SK-N-MC (cell line): ENCODE measurements around the gene NOTUM.
A peak's percentile ranks its signal among the peaks of the same experiment; 100 is the strongest.

Source experiments
- DNase-seq: peaks from one replicate; pipeline ENCODE4 v3.0.0-alpha.2; 2011; ENCODE audit warnings: low read depth, low spot score
- H3K27ac ChIP-seq: fragments of 200-600 bp; sonication (generic); 2 replicates; pipeline ENCODE4 v1.5.1; 2016; ENCODE audit warnings: mixed run types
- H3K36me3 ChIP-seq: fragments of 200-600 bp; sonication (generic); 2 replicates; pipeline ENCODE4 v1.6.1; 2017; ENCODE audit warnings: antibody characterized with exemption, low read length, mixed read lengths; ENCODE audit not compliant: insufficient read depth
- H3K4me3 ChIP-seq: fragments of 200-600 bp; sonication (generic); 2 replicates; pipeline ENCODE4 v1.5.1; 2016
- H3K9ac ChIP-seq: fragments of 200-600 bp; sonication (generic); 2 replicates; pipeline ENCODE4 v1.8.0; 2017; ENCODE audit warnings: mixed run types, mixed read lengths; ENCODE audit not compliant: insufficient read length
- H3K9me3 ChIP-seq: fragments of 200-600 bp; sonication (generic); 2 replicates; pipeline ENCODE4 v1.6.1; 2017; ENCODE audit warnings: low read depth, mild to moderate bottlenecking, antibody characterized with exemption, low read length, moderate library complexity, mixed read lengths
- EZH2 ChIP-seq: fragments of 200-600 bp; sonication (generic); IDR thresholded peaks from one replicate; pipeline ENCODE4 v1.6.1; 2017; ENCODE audit warnings: antibody characterized with exemption
- FOXP2 ChIP-seq: optimal IDR thresholded peaks from 2 replicates; pipeline ENCODE3; 2011; ENCODE audit warnings: mild to moderate bottlenecking, moderate library complexity; ENCODE audit not compliant: insufficient read depth; ENCODE audit errors: extremely low read length, control extremely low read depth
- POLR2AphosphoS5 ChIP-seq: IDR thresholded peaks from 2 replicates; pipeline ENCODE4 v1.6.1; 2012; ENCODE audit warnings: mild to moderate bottlenecking, low read depth, low read length, borderline replicate concordance

The NOTUM gene

GRCh38 chr17:81934098-81934757 is 26.8 kb downstream of the NOTUM start:
- Histone ChIP-seq H3K36me3 (peaks cover 5% of the 10 kb centered on the region; the same call in 1 of the 2 replicates), H3K27ac (no peak overlapping the region), H3K9me3 (no peaks in the 10 kb centered on the region), H3K4me3 (no peak overlapping the region), H3K9ac (no peak overlapping the region)
- DNase-seq = no peak
- TF ChIP-seq EZH2 = no peak
- no peak for TF ChIP-seq FOXP2
- TF ChIP-seq POLR2AphosphoS5 = no peak

- H3K4me3 ChIP-seq = no peak overlapping the region
- no peak for DNase-seq
- H3K36me3 ChIP-seq = peaks cover 5% of the 10 kb centered on the region; the same call in 1 of the 2 replicates
- TF ChIP-seq POLR2AphosphoS5 (peak; percentile 27; the same call in 1 of the 2 replicates), FOXP2 (no peak)
- H3K9me3 ChIP-seq = no peaks in the 10 kb centered on the region
- H3K27ac ChIP-seq = no peak overlapping the region
- no peak overlapping the region for H3K9ac ChIP-seq
Observed at GRCh38 chr17:81933178-81933699, 27.7 kb downstream of the NOTUM start.

GRCh38 chr17:81932333-81932983 is 28.5 kb downstream of the NOTUM start:
- DNase-seq = no peak
- TF ChIP-seq POLR2AphosphoS5 (peak; percentile 2; the same call in 1 of the 2 replicates), FOXP2 (no peak), EZH2 (no peak)
- Histone ChIP-seq H3K9ac (no peak overlapping the region), H3K36me3 (peaks cover 5% of the 10 kb centered on the region; the same call in 1 of the 2 replicates), H3K9me3 (no peaks in the 10 kb centered on the region), H3K4me3 (no peak overlapping the region), H3K27ac (no peak overlapping the region)

- no peak overlapping the region for H3K9ac ChIP-seq
- no peak for TF ChIP-seq EZH2
- no peak for TF ChIP-seq FOXP2
- peak; percentile 70 for TF ChIP-seq POLR2AphosphoS5
- no peak for DNase-seq
Observed at GRCh38 chr17:81931557-81932332, 29.2 kb downstream of the NOTUM start.

GRCh38 chr17:81931189-81931556 is 29.8 kb downstream of the NOTUM start:
- no peak overlapping the region for H3K27ac ChIP-seq
- TF ChIP-seq FOXP2 = no peak
- TF ChIP-seq EZH2 = no peak
- TF ChIP-seq POLR2AphosphoS5 = no peak
- H3K9me3 ChIP-seq = no peaks in the 10 kb centered on the region
- no peak overlapping the region for H3K9ac ChIP-seq
- H3K4me3 ChIP-seq = no peak overlapping the region
- peaks cover 5% of the 10 kb centered on the region; the same call in 1 of the 2 replicates for H3K36me3 ChIP-seq
- no peak for DNase-seq

More at GRCh38 chr17:81931557-81932332, 29.2 kb downstream of the NOTUM start:
- peaks cover 5% of the 10 kb centered on the region; the same call in 1 of the 2 replicates for H3K36me3 ChIP-seq
- H3K9me3 ChIP-seq = no peaks in the 10 kb centered on the region
- no peak overlapping the region; the same call in 1 of the 2 replicates for H3K27ac ChIP-seq
- no peak overlapping the region for H3K4me3 ChIP-seq

GRCh38 chr17:81930142-81931125 is 30.6 kb downstream of the NOTUM start:
- Histone ChIP-seq H3K36me3 (peaks cover 5% of the 10 kb centered on the region; the same call in 1 of the 2 replicates), H3K9me3 (no peaks in the 10 kb centered on the region), H3K9ac (no peak overlapping the region), H3K4me3 (no peak overlapping the region), H3K27ac (no peak overlapping the region)
- TF ChIP-seq EZH2 = no peak
- TF ChIP-seq FOXP2 = no peak
- TF ChIP-seq POLR2AphosphoS5 = no peak
- DNase-seq = no peak
